Esophagus muscularis mucosa (tissue), 4 donors: ENCODE data around the gene MS4A15.

Experiments used
- CTCF ChIP-seq, 3 experiments: fragments of 200-600 bp in 2 of 3; fragments of 450-650 bp in 1 of 3; sonication (generic) in 2 of 3; IDR thresholded peaks; one replicate each; pipeline ENCODE4 v1.5.1; 2017 to 2019; ENCODE audit warnings: antibody characterized with exemption in 3 of 3, mild to moderate bottlenecking in 2 of 3, moderate library complexity in 1 of 3
- EP300 ChIP-seq: sonication (generic); formaldehyde crosslinking; IDR thresholded peaks from one replicate; pipeline ENCODE4 v1.6.1; 2017; ENCODE audit warnings: antibody characterized with exemption
- POLR2A ChIP-seq: fragments of 450-650 bp; IDR thresholded peaks from one replicate; pipeline ENCODE4 v1.6.1; 2017; ENCODE audit warnings: antibody characterized with exemption, moderate library complexity, mild to moderate bottlenecking, low read depth

GRCh38 chr11:60747359-60747873 lies 9.3 kb upstream of the MS4A15 start:
- TF ChIP-seq POLR2A (no peak), CTCF (IDR thresholded peaks at IDR 0.05) (no peak), EP300 (no peak)
